ENCODE results near the gene CUX1.
"Not testable (repeated sequence)": the region's sequence is repeated elsewhere in the genome, so short reads cannot be mapped to it uniquely, and the experiment has no call there.

CUX1 gene

DNA sequence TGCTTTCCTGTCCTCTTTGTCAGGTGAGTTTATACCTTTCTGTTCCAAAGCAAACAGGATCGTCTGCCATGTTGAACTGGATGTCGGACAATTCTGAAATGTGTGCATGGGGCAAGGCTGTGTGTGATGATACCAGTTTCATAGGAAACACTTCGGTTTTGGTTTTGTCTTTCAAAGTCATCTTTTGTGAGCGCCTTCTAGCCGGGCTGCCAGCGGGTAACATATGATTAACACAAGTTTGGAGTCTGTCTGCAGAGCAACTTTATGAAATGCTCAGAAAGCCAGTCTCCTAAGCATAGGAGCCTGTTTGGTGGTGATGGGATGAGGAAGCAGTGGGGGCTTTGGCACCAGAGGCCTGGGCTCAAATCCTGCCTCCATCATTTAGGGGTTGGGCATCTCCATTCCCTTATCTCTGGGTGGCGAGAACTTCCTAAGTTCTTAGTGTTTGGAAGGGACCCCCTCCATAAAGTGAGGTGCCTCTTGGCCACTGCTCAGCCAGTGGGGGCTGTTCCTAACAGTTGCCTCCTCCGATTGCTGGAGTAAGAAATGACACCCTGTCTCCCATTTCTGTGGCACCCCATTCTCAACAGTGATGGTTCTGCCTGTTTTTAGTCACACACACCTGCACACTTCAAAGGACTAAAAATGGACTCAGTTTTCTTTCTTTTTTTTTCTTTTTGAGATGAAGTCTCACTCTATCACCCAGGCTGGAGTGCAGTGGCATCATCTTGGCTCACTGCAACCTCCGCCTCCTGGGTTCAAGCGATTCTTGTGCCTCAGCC, 36.8 kb downstream of the CUX1 start:
- DNase-seq (ENCODE audit: low spot score) = no peak

DNA sequence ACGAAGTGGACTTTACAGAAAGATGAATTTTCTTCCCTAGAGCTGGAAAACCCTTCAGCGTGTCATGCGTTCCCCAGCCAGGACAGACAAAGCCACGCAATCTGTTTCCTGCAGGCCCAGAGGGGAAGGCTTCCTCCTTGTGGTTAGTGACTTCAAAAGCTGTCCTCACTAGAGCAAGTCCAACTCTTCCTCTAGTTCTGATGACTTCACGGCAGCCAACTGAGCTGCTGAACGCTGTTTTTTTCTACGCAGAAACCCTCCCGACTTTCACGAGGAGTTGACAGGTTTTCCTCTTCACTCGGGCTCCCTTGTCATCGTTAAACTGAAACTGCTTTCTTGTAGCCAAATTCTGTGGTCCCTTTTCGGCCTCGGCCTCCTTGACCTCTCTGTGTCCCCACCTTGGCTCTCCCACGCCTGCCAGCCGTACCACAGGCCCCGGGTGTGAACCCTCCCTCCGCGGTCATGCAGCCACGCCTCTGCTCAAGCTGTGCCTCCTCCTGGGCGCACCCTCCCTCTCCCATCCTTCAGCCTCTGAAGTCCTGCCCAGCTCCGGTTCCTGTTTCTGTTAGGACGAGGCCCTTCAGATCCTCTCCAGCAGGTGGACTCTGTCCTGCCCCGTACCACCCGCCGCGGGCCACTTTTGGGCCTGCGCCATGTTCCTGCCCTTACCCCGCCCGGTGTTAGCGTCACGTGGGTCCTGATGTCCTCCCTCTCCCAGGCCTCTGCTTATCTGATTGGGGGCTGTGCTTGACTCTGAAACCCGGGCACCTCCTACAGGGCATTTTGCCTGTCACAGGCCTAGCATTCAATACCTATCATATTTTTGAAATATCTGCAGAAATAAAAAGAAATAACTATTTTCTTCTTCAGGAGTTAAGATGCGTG, 39.3 kb downstream of the CUX1 start:
- no peak for DNase-seq (ENCODE audit: low spot score)

DNA sequence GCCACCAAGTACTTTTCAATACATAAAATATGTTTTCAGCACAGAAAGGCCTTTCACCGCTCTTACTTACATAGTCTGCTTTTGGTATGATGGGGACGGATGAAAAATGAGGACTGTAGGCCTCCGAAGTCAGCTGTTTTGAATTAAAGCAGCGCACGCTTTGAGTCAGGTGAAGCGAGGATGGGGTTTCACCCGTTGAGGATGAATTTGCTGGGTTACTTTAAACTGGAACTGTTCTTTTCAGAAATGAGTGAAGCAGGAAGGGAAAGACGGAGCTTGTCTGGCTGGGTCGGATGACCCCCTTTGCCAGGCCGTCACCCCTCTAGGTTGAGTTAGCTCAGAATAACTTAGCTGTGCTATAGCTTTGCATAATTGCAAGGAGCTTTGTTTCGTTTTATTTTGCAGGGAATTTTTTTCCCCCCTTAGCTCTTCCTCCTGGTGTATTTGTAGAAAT, 40.0 kb downstream of the CUX1 start:
- no peak for DNase-seq (ENCODE audit: low spot score)

DNA sequence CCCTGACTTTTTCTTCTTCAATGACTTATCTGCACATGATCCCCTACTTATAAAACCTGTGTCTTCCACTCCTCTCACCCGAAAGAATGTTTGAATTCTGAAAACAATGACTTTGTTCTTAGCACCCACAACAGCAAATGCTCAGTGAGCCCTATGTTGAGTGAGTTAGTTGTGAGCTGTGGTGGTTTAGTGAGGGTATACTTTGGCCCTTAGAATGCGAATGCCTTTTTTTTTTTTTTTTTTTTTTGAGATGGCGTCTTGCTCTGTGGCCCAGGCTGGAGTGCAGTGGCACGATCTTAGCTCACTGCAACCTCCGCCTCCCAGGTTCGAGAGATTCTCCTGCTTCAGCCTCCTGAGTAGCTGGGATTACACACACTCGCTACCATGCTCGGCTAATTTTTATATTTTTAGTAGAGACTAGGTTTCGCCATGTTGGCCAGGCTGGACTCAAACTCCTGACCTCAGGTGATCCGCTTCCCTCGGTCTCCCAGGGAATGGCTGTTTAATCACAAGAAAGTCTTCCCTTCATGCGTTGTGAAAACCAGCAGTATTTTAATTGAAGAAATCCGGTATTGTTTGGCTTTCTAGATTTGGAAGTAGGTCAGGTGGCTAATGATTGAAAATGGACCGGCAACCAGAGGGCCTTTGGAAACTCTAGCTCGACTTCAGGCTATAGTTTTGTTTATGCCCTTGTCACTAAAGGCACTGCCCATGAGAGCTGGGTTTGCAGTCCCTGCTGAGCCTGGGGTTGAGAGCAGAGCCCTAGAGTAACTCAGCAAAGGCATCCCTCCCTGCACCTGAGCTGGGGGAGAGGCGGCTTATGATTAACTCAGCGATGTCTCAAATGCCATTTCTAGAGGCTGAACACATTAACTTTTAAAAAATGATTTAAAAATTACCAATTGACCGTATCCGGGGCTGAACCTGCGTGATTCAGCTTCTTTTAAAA, 41.3 kb downstream of the CUX1 start:
- no peak for DNase-seq (ENCODE audit: low spot score)

DNA sequence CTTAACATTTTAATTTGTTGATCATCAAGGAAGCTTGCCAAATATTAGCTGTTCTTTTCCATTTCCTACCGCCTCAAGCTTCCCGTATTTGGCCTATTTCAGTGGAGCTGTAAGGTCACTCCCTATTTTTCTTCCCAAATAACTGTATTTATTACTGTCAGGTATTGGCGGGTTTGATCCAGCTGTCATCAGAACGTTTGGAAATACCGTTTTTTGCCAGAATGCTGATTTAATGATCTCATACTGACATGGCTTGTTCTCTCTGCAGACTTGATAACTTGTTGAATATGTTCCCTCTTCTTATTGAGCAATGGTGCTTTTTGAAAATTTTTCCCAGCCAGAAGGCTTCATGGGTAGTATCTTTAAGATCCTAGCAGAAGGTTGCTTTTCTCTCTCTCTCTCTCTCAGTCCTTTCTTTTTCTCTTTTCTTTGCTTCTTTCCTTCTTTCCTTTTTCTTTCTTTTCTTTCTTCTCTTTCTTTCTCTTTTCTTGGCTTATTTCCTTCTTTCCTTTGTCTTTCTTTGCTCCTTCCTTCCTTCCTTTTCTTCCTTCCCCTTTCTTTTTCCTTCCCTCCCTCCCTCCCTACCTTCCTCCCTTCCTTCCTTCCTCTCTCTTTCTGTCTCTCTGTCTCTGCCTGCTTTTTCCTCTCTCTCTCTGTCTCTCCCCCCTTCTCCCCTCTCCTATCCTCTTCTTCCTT, 42.1 kb downstream of the CUX1 start:
- DNase-seq (ENCODE audit: low spot score) = no peak

DNA sequence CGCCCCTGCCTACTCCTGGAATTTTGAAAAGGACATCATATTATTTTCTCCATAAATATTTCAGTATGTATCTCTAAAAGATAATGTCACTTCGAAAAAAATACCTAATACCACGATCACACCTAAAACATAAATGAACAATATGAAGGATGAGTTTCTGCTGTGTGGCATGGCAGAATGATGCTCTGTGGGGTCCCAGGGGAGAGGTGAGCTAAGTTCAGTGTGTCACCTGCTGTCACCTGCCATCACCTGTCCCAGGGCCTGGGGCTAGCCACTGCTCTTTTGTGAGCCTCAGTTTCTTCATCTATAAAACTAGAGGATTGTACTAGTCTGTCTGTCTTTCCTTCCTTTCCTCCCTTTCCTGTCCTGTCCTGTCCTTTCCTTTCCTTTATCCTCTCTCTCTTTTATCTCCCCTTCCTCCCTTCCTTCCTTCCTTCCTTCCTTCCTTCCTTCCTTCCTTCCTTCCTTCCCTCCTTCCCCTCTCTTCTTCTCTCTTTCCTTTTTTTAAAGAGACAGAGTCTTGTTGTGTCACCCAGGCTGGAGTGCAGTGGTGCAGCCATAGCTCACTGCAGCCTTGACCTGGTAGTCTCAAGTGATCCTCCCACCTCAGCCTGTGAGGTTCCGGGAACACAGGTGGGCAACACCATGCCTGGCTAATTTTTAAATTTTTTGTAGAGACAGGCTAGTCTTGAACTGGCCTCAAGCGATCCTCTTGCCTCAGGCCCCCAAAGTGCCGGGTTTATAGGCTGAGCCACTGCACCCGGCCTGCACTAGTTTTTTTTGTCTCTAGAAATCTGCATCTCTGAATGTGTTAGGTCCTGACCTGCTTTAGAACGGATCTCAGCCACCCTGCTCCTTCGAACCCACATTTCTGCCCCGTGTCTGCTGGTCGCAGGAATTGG, 43.1 kb downstream of the CUX1 start:
- no peak for DNase-seq (ENCODE audit: low spot score)

DNA sequence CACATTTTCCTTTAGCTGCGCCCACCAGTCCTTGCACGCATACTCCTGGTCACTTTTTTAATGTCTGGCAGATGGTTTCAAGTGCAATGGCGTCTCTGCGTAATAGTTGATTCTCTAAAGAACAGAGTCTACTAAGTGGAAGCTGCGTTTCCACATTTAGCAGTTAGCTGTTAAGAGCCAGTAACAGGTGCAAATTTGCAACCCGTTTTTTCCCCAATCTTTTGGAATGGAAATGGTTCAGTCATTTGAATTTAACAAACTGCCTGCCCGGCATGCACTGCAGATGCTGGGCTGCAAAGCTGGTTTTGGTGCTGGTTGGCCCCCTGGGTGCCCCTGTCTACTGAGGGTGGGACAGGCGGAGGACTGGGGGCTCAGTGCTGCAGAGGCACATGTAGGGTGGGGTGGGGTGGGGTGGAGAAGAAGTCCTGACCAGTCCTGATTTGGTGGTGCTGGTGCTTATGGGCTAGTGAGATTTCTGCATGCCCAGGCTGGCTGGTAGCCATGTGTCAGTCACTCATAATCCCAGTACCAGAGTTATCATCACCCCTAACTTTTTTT, 43.9 kb downstream of the CUX1 start:
- no peak for DNase-seq (ENCODE audit: low spot score)

DNA sequence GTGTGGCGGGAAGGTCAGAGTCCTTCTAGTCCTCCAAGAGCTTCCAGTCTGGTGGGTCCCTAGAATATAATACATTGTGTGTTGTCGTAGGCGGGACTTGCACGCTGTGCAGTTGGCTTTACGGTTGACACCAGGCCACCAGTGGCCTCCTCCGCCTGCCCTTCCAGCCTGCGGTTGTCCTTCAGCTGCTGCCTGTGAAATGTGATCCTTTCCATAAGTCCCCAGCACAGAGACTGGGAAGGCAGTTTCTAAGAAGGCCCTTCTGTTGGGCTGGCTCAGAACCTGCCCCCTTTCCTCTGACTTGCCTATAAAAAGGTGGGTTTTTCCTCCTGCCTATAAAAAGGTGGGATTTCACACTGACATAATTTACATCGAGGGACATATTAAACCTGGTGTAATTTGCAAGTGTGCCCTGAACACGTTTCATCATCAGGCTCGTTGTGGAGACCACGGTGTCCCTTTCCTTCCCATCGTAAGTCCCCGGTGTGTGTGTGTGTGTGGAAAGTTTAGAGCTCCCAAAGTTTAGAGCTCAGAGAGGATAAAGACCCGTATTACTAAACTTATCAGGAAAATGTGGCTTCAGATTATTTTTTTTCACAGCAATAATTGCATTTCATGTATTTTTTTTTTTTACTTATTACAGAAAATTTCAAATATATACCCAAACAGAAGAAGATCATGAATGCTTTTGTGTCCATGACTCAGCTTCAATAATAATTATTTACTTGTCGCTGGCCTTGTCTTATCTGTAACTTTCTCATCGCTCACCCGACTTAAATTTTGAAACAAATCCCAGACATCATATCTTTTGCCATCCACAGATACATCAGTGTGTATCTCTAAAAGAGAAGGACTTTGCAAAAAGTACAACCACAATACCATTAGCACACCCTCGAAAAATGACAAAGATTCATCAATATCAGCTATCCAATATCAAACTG, 45.1 kb downstream of the CUX1 start:
- peak; percentile 65 for DNase-seq (ENCODE audit: low spot score)

DNA sequence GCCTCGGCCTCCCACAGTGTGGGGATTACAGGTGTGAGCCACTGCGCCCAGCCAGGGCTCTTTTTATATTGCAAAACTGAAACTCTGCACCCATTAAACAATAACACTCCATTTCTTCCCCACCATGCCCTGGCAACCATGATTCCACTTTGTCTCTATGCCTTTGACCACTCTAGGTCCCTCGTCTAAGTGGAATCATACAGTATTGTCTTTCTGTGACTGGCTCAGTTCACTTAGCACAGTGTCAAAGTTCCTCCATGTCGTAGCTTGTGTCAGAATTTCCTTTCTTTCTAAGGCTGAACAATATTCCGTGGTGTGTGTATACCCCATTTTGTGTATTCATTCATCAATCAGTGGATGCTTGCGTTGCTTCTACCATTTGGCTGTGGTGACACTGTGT, 46.2 kb downstream of the CUX1 start:
- no peak for DNase-seq (ENCODE audit: low spot score)

DNA sequence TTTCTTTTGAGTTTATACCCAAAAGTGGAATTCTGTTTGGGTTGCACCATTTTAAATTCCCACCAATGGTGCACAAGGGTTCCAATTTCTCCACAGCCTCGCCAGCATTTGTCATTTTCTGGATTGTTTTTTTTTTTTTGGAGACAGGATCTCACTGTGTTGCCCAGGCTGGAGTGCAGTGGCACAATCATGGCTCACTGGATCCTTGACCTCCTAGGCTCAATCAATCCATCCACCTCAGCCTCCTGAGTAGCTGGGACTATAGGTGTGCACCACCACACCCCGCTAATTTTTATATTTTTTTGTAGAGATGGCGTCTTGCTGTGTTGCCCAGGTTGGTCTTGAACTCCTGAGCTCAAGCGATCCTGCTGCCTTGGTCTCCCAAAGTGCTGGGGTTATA, 46.6 kb downstream of the CUX1 start:
- DNase-seq (ENCODE audit: low spot score) = no peak

DNA sequence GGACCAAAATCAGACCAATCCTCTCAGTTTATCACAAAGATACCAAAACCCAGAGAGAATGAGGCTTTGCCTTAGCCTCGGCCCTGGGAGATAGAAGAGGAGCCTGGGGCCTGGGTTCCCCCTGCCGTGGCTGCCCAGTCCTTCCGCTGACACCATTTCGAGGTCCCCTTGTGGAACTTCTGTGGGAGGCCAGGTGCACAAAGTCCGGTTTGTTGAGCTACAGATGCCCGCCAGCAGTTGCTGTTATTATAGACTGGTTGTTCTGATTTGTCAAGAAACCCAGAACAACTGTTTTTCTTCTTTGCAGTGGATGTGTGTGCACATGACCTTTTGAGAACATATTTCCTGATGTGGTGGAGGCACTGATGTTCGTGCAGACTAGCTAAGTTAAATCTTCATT, 47.6 kb downstream of the CUX1 start:
- DNase-seq (ENCODE audit: low spot score) = no peak

DNA sequence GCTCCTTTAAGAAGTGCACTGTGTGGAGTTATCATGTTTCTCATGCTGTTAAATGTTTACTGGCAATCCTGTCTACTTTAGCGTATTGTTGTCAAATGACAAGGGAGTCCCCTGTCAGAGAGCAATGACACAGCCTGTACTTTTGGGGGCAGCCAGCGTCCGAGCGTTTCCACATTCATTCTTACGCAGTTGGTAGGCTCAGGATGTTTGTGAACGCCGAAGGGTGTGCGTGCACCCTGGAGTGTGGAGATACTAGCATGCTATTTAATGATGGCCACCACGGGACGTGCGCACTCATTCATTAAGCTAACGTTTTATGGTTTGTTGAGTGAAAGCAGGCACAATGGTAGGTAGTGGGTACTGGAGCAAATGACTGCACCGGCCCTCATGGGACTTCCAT, 48.0 kb downstream of the CUX1 start:
- no peak for DNase-seq (ENCODE audit: low spot score)

DNA sequence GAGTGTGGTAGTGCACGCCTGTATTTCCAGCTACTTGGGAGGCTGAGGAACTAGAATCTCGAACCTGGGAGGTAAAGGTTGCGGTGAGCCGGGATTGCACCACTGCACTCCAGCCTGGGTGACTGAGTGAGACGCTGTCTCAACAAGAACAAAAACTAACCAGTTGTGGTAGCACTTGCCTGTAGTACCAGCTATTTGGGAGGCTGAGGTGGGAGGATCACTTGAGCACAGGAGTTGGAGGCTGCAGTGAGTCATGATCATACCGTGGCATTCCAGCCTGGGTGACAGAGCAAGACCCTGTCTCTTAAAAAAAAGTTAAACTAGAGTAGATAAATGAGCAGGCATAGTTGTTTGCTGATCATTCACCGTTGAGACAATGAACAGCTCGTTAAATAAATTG, 48.9 kb downstream of the CUX1 start:
- DNase-seq (ENCODE audit: low spot score) = no peak

DNA sequence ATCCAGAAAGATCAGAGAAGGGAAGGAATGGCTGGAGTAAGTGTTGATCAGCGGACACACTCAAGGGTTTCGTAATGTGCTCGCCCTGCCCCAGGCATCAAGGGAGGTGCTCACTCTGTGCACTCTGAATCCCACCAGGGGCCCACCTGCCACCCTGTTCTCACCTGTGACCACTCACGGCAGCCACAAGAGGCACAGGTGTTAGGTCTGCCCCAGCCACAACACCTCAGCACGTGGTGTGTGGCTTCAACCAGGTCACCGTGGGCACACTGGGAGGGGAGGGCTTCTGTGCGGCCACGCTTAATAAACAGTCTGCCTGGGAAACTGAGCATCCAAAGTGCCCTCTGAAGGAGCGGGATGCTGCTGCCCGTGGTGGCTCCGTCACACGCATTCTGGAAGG, 49.8 kb downstream of the CUX1 start:
- DNase-seq (ENCODE audit: low spot score) = no peak

DNA sequence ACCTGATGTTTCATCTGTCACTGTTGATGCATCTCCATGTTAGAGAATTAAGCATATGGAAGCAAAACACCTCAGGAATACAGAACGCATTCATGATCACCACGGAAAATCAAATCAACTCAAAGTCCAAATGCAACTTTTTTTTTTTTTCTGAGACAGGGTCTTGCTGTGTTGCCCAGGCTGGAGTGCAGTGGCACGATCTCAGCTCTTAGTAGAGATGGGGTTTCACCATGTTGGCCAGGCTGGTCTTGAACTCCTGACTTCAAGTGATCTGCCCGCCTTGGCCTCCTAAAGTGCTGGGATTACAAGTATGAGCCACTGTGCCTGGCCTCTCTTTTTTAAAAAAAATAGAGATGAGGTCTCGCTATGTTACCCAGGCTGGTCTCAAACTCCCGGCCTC, 50.3 kb downstream of the CUX1 start:
- not testable (repeated sequence) for DNase-seq (ENCODE audit: low spot score)

DNA sequence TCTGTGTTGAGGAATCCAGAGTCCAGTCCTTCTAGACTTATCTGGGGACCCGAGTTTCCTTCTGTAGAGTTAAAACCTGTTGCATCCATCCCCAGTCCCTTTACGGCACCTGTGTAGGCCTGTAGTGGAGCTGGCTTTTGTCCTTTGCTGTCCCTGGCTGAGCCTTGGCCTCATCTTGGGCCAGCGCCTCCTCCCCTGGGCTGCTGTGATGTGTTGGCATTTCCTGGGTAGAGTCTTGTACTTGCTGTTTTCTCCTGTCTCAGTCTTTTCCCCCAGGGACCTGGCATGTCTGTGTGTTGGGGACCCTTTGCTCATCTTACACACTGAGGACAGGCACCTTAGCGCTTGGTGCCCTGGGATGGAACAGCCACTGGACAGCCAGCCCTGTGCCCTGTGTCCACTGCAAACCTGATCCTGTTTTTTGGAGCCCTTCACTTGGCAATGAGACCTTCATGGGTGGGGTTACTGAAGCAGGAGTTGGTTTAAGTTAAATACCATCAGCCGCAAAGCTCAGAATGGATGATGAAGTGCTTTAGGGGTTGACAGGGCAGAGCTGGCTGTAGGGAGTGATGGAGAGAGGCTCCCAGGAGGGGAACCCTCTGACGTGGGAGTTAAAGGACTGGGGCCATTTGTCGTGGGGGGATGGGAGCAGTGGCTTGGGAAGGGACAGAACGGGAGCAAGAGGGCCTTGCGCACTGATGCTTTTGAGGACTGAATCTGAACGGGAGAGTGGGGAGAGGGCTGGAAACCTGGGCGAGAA, 50.9 kb downstream of the CUX1 start:
- DNase-seq (ENCODE audit: low spot score) = no peak

DNA sequence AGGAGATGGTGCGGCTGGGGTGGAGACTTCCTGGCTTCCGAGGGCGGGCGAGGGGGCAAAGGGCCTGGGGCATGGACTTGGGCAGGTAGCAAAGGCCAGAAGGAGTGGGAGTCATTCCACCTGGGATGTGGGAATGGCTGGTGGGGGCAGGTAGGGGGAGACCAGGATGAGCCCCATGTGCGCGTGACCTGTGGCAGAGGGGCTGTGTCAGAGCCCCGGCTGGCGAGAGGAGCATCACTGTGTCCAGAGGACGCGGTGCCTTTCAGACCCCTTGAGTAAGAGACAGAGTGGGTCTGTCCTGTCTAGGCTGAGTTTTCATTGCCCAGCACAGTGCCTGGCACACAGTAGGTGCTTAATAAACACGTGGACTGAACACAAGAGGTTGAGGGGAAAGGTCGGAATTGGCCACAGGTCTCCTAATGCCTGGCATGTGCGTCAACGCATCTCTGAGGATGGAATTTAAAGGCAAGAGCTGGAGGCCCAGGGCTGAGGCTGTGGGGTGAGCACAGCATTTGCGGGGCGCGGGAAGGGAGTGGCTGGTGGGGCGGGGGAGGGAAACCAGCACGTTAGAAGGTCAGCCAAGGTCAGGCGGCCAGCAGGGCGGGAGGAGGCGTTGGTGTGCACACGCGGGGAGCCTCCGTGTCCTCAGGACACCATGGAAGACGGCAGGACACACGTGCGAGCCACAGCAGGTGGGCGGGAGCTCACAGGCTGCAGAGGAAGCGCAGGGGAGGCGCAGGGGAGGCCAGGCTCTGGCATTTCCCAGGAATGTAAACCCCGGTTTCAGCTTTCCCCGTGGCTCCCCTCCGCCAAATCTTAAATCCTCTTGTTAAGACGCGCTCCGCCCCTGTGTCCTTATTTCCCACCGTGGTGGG, 51.8 kb downstream of the CUX1 start:
- DNase-seq (ENCODE audit: low spot score) = peak; percentile 65

All from ecto neural progenitor cell (in vitro differentiated cells).